GM19372 (cell line): ENCODE results near the gene MRPS26.
"Not testable (repeated sequence)": the region's sequence is repeated elsewhere in the genome, so short reads cannot be mapped to it uniquely, and the experiment has no call there.

Experiments
- ATAC-seq: cut with Tn5 transposase; IDR thresholded peaks from one replicate; pipeline ENCODE4 v1.9.1; 2021; ENCODE audit warnings: mild to moderate bottlenecking, low read depth, moderate library complexity; ENCODE audit not compliant: unreplicated experiment

MRPS26 gene

GRCh38 chr20:3072530-3073250 is 26.8 kb downstream of the MRPS26 start:
- ATAC-seq, result no peak

- not testable (repeated sequence) for ATAC-seq
Measured at GRCh38 chr20:3073251-3073643, 27.4 kb downstream of the MRPS26 start.

- no peak for ATAC-seq
Measured at GRCh38 chr20:3074812-3075211, 29.0 kb downstream of the MRPS26 start.

DNA sequence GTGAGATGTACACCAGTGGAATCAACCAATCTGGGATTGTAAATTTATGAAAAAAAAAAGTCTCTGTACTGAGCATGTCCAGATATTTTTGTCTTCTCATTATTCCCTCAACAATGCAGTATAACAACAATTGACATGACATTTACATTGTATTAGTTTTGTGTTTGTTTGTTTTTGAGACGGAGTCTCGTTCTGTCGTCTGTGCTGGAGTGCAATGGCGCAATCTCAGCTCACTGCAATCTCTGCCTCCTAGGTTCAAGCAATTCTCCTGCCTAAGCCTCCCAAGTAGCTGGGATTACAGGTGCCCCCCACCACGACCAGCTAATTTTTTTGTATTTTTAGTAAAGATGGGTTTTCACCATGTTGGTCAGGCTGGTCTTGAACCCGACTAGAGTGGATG is 29.5 kb downstream of the MRPS26 start:
- ATAC-seq, result not testable (repeated sequence)

GRCh38 chr20:3077618-3078134 is 31.8 kb downstream of the MRPS26 start:
- no peak for ATAC-seq

DNA sequence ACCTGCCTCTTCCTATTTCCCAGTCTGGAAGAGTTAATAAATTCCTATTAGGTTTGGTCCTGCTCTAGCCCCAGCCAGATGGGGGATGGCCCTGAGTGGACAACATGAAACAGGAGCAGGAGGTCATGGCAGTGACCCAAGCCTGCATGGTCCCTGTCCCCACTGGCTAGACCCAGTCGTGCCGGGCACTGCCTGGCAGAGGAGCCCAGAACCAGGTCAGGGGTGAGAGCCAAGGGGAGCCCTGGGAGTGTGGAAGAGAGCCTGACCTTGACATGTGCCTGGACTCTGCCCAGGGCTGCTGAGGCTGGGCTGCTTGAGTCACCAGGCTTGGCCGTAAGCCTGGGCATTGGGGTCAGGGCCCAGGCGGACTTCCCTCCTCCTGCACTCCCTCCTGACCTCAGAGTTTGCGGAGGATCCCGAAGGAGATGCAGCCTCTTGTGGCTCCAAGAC is 35.1 kb downstream of the MRPS26 start:
- no peak for ATAC-seq

- no peak for ATAC-seq
Measured at GRCh38 chr20:3081641-3082040, 35.8 kb downstream of the MRPS26 start.

DNA sequence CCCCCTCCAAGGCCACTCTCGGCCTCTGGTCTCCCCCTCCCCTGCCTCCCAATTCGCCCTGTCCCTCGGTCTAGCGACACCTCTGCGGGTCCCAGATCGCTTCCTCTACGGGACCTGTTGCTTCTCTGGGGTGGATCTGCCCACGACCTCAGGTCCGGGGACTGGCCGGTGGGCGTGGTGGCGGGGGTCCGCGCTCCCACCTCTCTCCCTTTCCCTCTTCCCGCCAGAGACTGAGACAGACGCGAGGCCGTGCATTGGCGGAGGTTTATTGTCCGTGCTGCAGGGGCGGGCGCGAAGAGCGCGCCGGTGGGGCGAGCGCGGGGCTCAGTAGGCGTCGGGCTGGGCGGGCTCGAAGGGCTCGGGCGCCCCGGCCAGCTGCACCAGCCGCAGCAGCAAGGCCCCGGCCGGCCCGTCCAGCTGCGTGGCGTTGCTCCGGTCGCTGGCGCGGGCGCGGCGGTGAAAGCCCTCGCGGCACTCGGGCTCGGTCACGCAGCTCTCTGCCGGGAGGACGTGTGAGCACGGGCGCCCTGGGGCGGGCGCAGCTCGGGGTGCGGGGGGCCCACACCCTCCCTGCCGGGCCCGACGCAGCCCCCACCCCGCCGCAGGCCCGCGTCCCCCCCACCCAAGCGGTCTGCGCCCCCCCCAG is 36.6 kb downstream of the MRPS26 start:
- ATAC-seq, result no peak

GRCh38 chr20:3082955-3083952 is 37.4 kb downstream of the MRPS26 start:
- no peak for ATAC-seq

DNA sequence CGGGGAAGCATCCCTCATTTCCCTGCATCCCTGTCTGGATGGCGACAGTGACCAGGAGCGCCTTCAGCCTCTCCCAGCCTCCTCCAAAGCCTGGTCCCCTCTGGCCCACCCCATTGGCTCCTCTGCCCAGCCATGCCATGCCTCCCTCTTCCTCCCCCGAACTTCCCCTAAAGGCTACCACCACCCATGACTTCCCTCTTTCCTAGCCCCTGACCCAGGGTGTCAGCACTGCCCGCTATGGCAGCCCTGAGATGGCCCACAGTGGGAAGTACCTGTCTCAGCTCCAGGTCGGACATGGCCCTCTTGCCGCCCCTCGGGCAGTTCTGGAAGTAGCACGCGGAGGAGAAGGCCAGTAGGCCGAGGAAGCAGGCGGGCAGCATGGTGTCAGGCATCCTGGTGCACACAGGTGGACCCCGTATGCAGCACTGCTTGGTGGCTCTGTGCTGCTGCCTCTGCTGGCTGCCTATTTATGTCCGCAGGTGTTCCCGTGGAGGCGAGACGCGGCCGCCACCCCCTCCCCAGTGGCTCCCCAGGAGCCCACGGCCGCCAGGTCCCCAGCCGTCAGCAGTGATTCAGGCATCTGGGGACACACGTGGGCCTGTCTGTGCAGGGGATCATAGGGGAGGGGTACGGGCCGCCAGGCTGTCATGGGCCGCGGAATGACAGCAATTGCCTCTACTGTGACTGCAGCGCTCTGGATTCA is 38.6 kb downstream of the MRPS26 start, which contains the start of gene AVP:
Gene AVP (minus strand): TSS at position 442 of the 703 bp plus-strand sequence. CDS start 50 bp downstream, at position 392.
- no peak for ATAC-seq

DNA sequence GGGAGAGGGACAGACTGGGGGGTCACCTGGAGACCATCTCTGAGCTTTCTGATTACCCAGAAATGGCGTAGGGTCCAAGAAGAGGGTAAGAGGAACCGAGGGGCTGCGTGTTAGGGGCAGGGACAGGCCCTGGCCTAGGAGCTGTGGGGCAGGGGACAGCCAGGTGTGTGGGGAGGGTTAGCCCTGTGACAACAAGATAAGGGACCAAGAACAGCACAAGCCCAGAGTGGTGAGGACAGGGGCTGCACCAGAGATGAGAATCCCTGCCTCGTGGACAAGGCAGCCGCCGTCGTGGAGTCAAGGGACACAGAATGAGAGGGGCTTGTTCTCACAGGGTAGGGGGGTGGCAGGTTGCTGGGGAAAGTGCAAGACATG is 39.1 kb downstream of the MRPS26 start:
- ATAC-seq, result no peak

GRCh38 chr20:3085571-3086072 is 39.8 kb downstream of the MRPS26 start:
- no peak for ATAC-seq

GRCh38 chr20:3088031-3088430 is 42.2 kb downstream of the MRPS26 start:
- ATAC-seq, result no peak

GRCh38 chr20:3090565-3090964 is 44.7 kb downstream of the MRPS26 start:
- no peak for ATAC-seq

DNA sequence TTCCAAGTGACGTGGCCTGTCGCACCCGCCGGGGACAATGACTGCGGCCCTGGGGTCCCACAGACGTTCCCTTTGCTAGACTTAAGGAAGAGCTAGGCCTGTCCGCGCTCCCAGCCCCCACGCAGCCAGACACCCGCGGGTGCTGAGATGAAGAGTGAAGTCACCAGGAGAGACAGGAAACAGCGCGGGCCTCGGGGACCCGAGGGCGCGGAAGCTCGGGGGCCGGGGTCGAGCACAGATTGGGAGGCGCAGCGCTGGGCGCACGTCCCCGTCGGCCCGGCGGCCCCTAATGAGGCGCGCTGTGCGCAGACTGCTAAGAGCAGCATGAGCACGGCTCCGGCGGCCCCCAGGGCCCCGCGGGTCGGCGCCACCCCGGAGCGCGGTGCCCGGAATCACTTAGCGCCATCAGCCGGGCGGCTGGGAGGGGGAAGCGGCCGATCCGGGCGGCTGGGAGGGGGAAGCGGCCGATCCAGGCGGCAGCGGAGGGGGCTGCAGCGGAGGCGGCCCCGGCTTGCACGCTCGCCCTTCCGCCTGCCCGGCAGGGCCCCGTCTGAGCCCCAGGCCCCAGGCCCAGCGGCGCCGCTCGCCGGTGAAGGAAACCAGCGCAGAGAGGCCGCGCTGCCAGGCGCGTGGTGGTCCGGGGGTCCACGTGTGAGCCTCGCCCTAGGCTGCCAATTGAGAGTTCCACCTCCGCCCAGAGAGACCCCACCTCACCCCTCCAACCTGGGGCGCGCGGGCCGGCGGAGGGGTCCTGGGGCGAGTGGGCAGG is 46.9 kb downstream of the MRPS26 start:
- no peak for ATAC-seq

GRCh38 chr20:3093861-3094361 is 48.1 kb downstream of the MRPS26 start:
- no peak for ATAC-seq

- ATAC-seq, result no peak
Measured at GRCh38 chr20:3094848-3095629, 49.2 kb downstream of the MRPS26 start.
